ENCODE measurements around the gene LURAP1L.

The LURAP1L gene

GRCh38 chr9:12766357-12766756 lies 8.5 kb upstream of the LURAP1L start:
- H3K9me3 ChIP-seq, result no peaks in the 10 kb centered on the region
- no peaks in the 10 kb centered on the region for H3K36me3 ChIP-seq
- H3K27ac ChIP-seq, result no peak overlapping the region
- no peak for DNase-seq
- H3K4me1 ChIP-seq, result peaks cover 0 to 5% (median 0%) of the 10 kb centered on the region in 4 donors
- H3K27me3 ChIP-seq, result no peaks in the 10 kb centered on the region
- intact Hi-C loops (cut with DNase I; ENCODE audit: low total_unique reads), result no loop called here
- H3K4me3 ChIP-seq, result no peak overlapping the region
- TF ChIP-seq, protein P1, sequence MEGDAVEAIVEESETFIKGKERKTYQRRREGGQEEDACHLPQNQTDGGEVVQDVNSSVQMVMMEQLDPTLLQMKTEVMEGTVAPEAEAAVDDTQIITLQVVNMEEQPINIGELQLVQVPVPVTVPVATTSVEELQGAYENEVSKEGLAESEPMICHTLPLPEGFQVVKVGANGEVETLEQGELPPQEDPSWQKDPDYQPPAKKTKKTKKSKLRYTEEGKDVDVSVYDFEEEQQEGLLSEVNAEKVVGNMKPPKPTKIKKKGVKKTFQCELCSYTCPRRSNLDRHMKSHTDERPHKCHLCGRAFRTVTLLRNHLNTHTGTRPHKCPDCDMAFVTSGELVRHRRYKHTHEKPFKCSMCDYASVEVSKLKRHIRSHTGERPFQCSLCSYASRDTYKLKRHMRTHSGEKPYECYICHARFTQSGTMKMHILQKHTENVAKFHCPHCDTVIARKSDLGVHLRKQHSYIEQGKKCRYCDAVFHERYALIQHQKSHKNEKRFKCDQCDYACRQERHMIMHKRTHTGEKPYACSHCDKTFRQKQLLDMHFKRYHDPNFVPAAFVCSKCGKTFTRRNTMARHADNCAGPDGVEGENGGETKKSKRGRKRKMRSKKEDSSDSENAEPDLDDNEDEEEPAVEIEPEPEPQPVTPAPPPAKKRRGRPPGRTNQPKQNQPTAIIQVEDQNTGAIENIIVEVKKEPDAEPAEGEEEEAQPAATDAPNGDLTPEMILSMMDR (IDR thresholded peaks at IDR 0.05), result no peak

DNA sequence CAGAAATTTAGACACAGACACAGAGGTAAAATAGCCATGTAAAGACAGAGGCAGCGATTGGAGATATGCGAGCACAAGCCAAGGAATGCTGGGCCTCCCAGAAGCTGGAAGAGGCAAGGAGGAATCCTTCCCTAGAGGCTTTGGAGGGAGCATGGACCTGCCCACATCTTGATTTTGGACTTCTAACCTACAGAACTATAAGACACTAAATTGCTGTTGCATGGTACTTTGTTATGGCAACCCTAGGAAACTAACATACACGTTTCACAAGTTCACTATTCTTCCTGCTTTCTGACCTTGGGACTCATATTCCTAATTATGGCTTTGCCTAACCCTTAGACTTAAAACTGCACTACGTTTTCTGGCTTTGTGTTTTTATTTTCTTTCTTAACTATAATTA lies 4.6 kb upstream of the LURAP1L start:
- intact Hi-C loops (cut with DNase I; ENCODE audit: low total_unique reads), result loop anchor here (10.0 kb wide), 2 partner anchors 45 to 65 kb away; no protein-coding TSS in a partner anchor

DNA sequence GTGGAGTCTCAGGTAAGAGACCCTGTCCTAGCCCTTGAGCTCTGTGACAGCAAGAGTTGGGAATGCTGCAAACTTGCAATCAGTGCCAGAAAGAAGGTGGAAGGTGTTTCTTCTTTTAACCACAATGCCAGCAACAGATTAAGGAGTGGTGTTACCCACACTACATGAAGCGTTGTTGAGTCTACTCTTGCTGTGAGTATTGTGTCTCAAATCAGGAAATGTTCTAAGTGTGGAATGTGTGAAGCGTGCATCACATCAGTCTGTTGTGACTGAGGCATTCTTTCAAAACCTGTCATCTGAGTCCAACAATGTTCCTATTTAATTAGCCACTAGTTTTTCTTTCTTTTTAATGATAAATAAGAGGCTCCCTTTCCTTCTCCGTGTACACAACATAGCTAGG lies 2.9 kb upstream of the LURAP1L start:
- no peaks in the 10 kb centered on the region for H3K27me3 ChIP-seq
- no peak overlapping the region for H3K27ac ChIP-seq
- H3K9me3 ChIP-seq, result no peaks in the 10 kb centered on the region
- DNase-seq, result no peak
- intact Hi-C loops (cut with DNase I; ENCODE audit: low total_unique reads), result loop anchor here (10.0 kb wide), 2 partner anchors 47 to 63 kb away; no protein-coding TSS in a partner anchor
- no peaks in the 10 kb centered on the region for H3K36me3 ChIP-seq
- H3K4me3 ChIP-seq, result no peak overlapping the region
- TF ChIP-seq, protein P1 (IDR thresholded peaks at IDR 0.05), result no peak
- H3K4me1 ChIP-seq, result peaks cover 0 to 23% (median 2%) of the 10 kb centered on the region in 4 donors

More for the DNA sequence above, 4.6 kb upstream of the LURAP1L start:
- TF ChIP-seq, protein P1 (IDR thresholded peaks at IDR 0.05), result no peak
- H3K9me3 ChIP-seq, result no peaks in the 10 kb centered on the region
- peaks cover 0 to 29% (median 2%) of the 10 kb centered on the region in 4 donors for H3K4me1 ChIP-seq
- no peaks in the 10 kb centered on the region for H3K27me3 ChIP-seq
- DNase-seq, result no peak
- H3K4me3 ChIP-seq, result no peak overlapping the region
- H3K27ac ChIP-seq, result no peak overlapping the region
- H3K36me3 ChIP-seq, result no peaks in the 10 kb centered on the region

DNA sequence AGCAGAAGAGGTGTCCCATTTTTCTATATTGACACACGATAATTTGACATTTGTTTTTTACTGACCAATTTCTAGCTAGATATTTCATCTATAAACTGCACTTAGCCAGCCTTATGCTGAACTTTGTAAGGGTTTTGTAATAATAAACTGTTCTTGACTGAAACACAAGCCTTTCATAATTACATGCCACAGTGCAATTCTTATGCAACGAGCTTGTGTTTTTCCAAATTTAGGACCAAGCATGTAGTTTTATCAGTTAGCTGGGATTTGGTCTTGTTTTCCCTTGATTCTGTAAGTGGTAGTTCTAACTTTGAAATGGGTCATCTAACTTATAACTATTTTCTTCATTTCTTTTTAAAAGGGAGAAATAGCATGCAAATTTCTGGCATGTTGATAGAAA lies 1.3 kb upstream of the LURAP1L start:
- no peaks in the 10 kb centered on the region for H3K36me3 ChIP-seq
- no peak for DNase-seq
- no peaks in the 10 kb centered on the region for H3K9me3 ChIP-seq
- intact Hi-C loops (cut with DNase I; ENCODE audit: low total_unique reads), result loop anchor here (10.0 kb wide), 2 partner anchors 49 to 61 kb away; no protein-coding TSS in a partner anchor
- TF ChIP-seq, protein P1 (IDR thresholded peaks at IDR 0.05), result no peak
- peaks cover 0 to 33% (median 2%) of the 10 kb centered on the region in 4 donors for H3K4me1 ChIP-seq
- no peak overlapping the region for H3K27ac ChIP-seq
- H3K27me3 ChIP-seq, result no peaks in the 10 kb centered on the region
- no peak overlapping the region for H3K4me3 ChIP-seq

- DNase-seq, result peak in 1 of 2 donors; percentile 26
- intact Hi-C loops (cut with DNase I; ENCODE audit: low total_unique reads), result loop anchor here (2.0 to 10.0 kb wide), 3 partner anchors 51 to 109 kb away; no protein-coding TSS in a partner anchor
Observed at GRCh38 chr9:12775679-12776512, 1.1 kb downstream of the LURAP1L start.

More at GRCh38 chr9:12775679-12776512, 1.1 kb downstream of the LURAP1L start:
- peak overlapping the region; percentile 89 to 97 for H3K27ac ChIP-seq
- H3K36me3 ChIP-seq, result no peaks in the 10 kb centered on the region
- H3K4me1 ChIP-seq, result peaks cover 0 to 56% (median 3%) of the 10 kb centered on the region in 4 donors
- H3K9me3 ChIP-seq, result no peaks in the 10 kb centered on the region
- TF ChIP-seq, protein P1 (IDR thresholded peaks at IDR 0.05), result peak; percentile 47 to 50
- H3K4me3 ChIP-seq, result peak overlapping the region; percentile 65 to 88
- no peaks in the 10 kb centered on the region for H3K27me3 ChIP-seq
